HL-60 (cell line): ENCODE data around the gene COL23A1.

Source experiments
- DNase-seq, 2 experiments: peaks; one replicate each; pipeline ENCODE4 v3.0.0-alpha.2; 2010 to 2020; ENCODE audit warnings: low read depth in 1 of 2, low spot score in 1 of 2
- H3K27ac ChIP-seq: fragments of 250-450 bp; sonication (Bioruptor Pico); replicated peaks from 2 replicates; pipeline ENCODE4 v1.5.1; 2020; ENCODE audit warnings: mild to moderate bottlenecking, moderate library complexity
- H3K27me3 ChIP-seq: fragments of 250-450 bp; sonication (Bioruptor Pico); 2 replicates; pipeline ENCODE4 v1.5.1; 2021; ENCODE audit warnings: mild to moderate bottlenecking, moderate library complexity; ENCODE audit not compliant: insufficient read depth, poor library complexity, severe bottlenecking
- H3K4me3 ChIP-seq: replicated peaks from 2 replicates; pipeline ENCODE4 v1.5.1; 2011; ENCODE audit warnings: mild to moderate bottlenecking, control low read depth, low read length; ENCODE audit not compliant: insufficient read depth
- CTCF ChIP-seq: IDR thresholded peaks from one replicate; pipeline ENCODE4 v1.5.1; 2011; ENCODE audit warnings: low read length, control low read depth, inconsistent platforms; ENCODE audit not compliant: insufficient read depth
- GABPA ChIP-seq: IDR thresholded peaks from 2 replicates; pipeline ENCODE4 v1.6.1; 2012; ENCODE audit warnings: low read depth
- POLR2AphosphoS5 ChIP-seq: IDR thresholded peaks from 2 replicates; pipeline ENCODE4 v1.6.1; 2012; ENCODE audit warnings: low read depth
- REST ChIP-seq: IDR thresholded peaks from 2 replicates; pipeline ENCODE4 v1.6.1; 2012; ENCODE audit warnings: low read depth; ENCODE audit not compliant: insufficient replicate concordance
- SPI1 ChIP-seq: IDR thresholded peaks from 2 replicates; pipeline ENCODE4 v1.6.1; 2012; ENCODE audit warnings: low read depth, mild to moderate bottlenecking, borderline replicate concordance

COL23A1 gene

GRCh38 chr5:178389796-178390195 is 200.4 kb downstream of the COL23A1 start:
- H3K4me3 ChIP-seq: no peak overlapping the region
- DNase-seq: no peak
- no peaks in the 10 kb centered on the region for H3K27me3 ChIP-seq
- H3K27ac ChIP-seq: peak overlapping the region; percentile 97
- TF ChIP-seq REST: no peak
- no peak for TF ChIP-seq GABPA
- TF ChIP-seq SPI1: no peak

- Histone ChIP-seq H3K4me3 (no peak overlapping the region), H3K27ac (peak overlapping the region; percentile 97), H3K27me3 (no peaks in the 10 kb centered on the region)
- TF ChIP-seq GABPA: no peak
- no peak for TF ChIP-seq CTCF
- TF ChIP-seq SPI1: no peak
- no peak for TF ChIP-seq REST
- TF ChIP-seq POLR2AphosphoS5: peak; percentile 76
- peak; percentile 50 to 94 for DNase-seq
Observed at GRCh38 chr5:178389026-178389729, 201.0 kb downstream of the COL23A1 start.

GRCh38 chr5:178388386-178389025 is 201.7 kb downstream of the COL23A1 start:
- Histone ChIP-seq H3K27ac (peak overlapping the region; percentile 97), H3K4me3 (0 out of 2 replicates have a peak overlapping the region, but pooled peaks have one; percentile 3), H3K27me3 (no peaks in the 10 kb centered on the region)
- peak; percentile 79 to 90 for DNase-seq
- TF ChIP-seq POLR2AphosphoS5 (peak; percentile 9; the same call in 1 of the 2 replicates), REST (no peak), GABPA (no peak), SPI1 (peak; percentile 38; the same call in 1 of the 2 replicates)

- H3K4me3 ChIP-seq: 0 out of 2 replicates have a peak overlapping the region, but pooled peaks have one; percentile 3
Observed at GRCh38 chr5:178387856-178388190, 202.4 kb downstream of the COL23A1 start.

More at GRCh38 chr5:178387856-178388190, 202.4 kb downstream of the COL23A1 start:
- H3K27ac ChIP-seq: peak overlapping the region; percentile 97
- no peak for DNase-seq
- no peaks in the 10 kb centered on the region for H3K27me3 ChIP-seq
- TF ChIP-seq CTCF (no peak), GABPA (no peak), REST (no peak), SPI1 (no peak)
